Coronary artery (tissue), 2 donors: ENCODE data around the gene NRF1.

Experiments
- DNase-seq: peaks from one replicate; pipeline ENCODE4 v3.0.0-alpha.2; 2017; ENCODE audit warnings: low spot score
- H3K27ac ChIP-seq, 2 donors: fragments of 200-600 bp; sonication (generic); one replicate each; pipeline ENCODE4 v1.5.1; 2016 to 2019
- H3K4me3 ChIP-seq: fragments of 200-600 bp; sonication (generic); 2 replicates; pipeline ENCODE4 v1.5.1; 2016; ENCODE audit warnings: mild to moderate bottlenecking, moderate library complexity
- CTCF ChIP-seq: fragments of 200-600 bp; sonication (generic); IDR thresholded peaks from one replicate; pipeline ENCODE4 v1.5.1; 2019; ENCODE audit warnings: antibody characterized with exemption

The NRF1 gene

GRCh38 chr7:129780974-129781927 is 169.7 kb downstream of the NRF1 start:
- DNase-seq: no peak
- no peak overlapping the region for H3K27ac ChIP-seq
- peak overlapping the region; percentile 66 for H3K4me3 ChIP-seq

GRCh38 chr7:129781928-129782817 is 170.7 kb downstream of the NRF1 start:
- DNase-seq: no peak
- TF ChIP-seq CTCF: no peak
- H3K27ac ChIP-seq: no peak overlapping the region
- peak overlapping the region; percentile 66 for H3K4me3 ChIP-seq

More at GRCh38 chr7:129780974-129781927, 169.7 kb downstream of the NRF1 start:
- TF ChIP-seq CTCF: no peak

- H3K27ac ChIP-seq: no peak overlapping the region
- peak overlapping the region; percentile 44 for H3K4me3 ChIP-seq
- no peak for DNase-seq
- TF ChIP-seq CTCF: no peak
These were observed 171.5 kb downstream of the NRF1 start for GRCh38 chr7:129782818-129783583.

- no peak for TF ChIP-seq CTCF
- Histone ChIP-seq H3K4me3 (no peak overlapping the region), H3K27ac (no peak overlapping the region)
- no peak for DNase-seq
These were observed 172.0 kb downstream of the NRF1 start for GRCh38 chr7:129783584-129783919.

GRCh38 chr7:129784437-129784782 is 172.9 kb downstream of the NRF1 start:
- Histone ChIP-seq H3K4me3 (peak overlapping the region; percentile 55), H3K27ac (no peak overlapping the region)
- no peak for DNase-seq
- TF ChIP-seq CTCF: no peak

GRCh38 chr7:129784783-129785684 is 173.5 kb downstream of the NRF1 start:
- H3K4me3 ChIP-seq: peak overlapping the region; percentile 55
- no peak for TF ChIP-seq CTCF
- no peak for DNase-seq
- no peak overlapping the region for H3K27ac ChIP-seq
